Lower leg skin (tissue), 3 donors: ENCODE data around the gene CTIF.

Source experiments
- CTCF ChIP-seq, 3 donors: fragments of 450-650 bp; IDR thresholded peaks; one replicate each; pipeline ENCODE4 v1.5.1; 2016; ENCODE audit warnings: antibody characterized with exemption in 3 of 3, mild to moderate bottlenecking in 3 of 3, moderate library complexity in 2 of 3
- POLR2A ChIP-seq, 2 donors: fragments of 450-650 bp; IDR thresholded peaks; one replicate each; pipeline ENCODE4 v1.6.1; 2016 to 2017; ENCODE audit warnings: antibody characterized with exemption in 2 of 2, mild to moderate bottlenecking in 1 of 2, moderate library complexity in 1 of 2

- TF ChIP-seq CTCF (IDR thresholded peaks at IDR 0.05) (no peak), POLR2A (IDR thresholded peaks at IDR 0.05) (no peak)
Observed at GRCh38 chr18:48493434-48494230, 45.2 kb upstream of the CTIF start.
